Gastroesophageal sphincter (tissue), 3 donors: ENCODE data around the gene KLF3.

Experiments
- CTCF ChIP-seq, 4 experiments: fragments of 200-600 bp in 2 of 4; fragments of 450-650 bp in 2 of 4; sonication (generic) in 1 of 4; IDR thresholded peaks; one replicate each; pipeline ENCODE4 v1.5.1; 2017 to 2019; ENCODE audit warnings: antibody characterized with exemption in 4 of 4, mild to moderate bottlenecking in 2 of 4, moderate library complexity in 2 of 4
- EP300 ChIP-seq: sonication (generic); formaldehyde crosslinking; IDR thresholded peaks from one replicate; pipeline ENCODE4 v1.6.1; 2017; ENCODE audit warnings: antibody characterized with exemption, mild to moderate bottlenecking
- POLR2A ChIP-seq, 2 donors: fragments of 450-650 bp; IDR thresholded peaks; one replicate each; pipeline ENCODE4 v1.6.1; 2017; ENCODE audit warnings: antibody characterized with exemption in 2 of 2, mild to moderate bottlenecking in 2 of 2, moderate library complexity in 1 of 2

- no peak for TF ChIP-seq CTCF (IDR thresholded peaks at IDR 0.05)
- TF ChIP-seq EP300, result no peak
- TF ChIP-seq POLR2A (IDR thresholded peaks at IDR 0.05), result no peak
These were observed 47.1 kb downstream of the KLF3 start for GRCh38 chr4:38711066-38711465.
